WTC11 (cell line): ENCODE results near the gene INPP4B.

Source experiments
- CREB1 ChIP-seq: sonication (generic); formaldehyde crosslinking; IDR thresholded peaks from 2 replicates; pipeline ENCODE4 v1.8.0; 2023; ENCODE audit warnings: mild to moderate bottlenecking, missing genetic modification reagents
- CREM ChIP-seq: sonication (generic); formaldehyde crosslinking; IDR thresholded peaks from 2 replicates; pipeline ENCODE4 v1.8.1; 2022; ENCODE audit warnings: mild to moderate bottlenecking, missing genetic modification reagents, moderate library complexity
- CTCF ChIP-seq: fragments of 200-600 bp; IDR thresholded peaks from 2 replicates; pipeline ENCODE4 v1.8.0; 2022; ENCODE audit warnings: antibody characterized with exemption
- MYBL2 ChIP-seq: sonication (generic); formaldehyde crosslinking; IDR thresholded peaks from 2 replicates; pipeline ENCODE4 v1.8.1; 2023; ENCODE audit warnings: mild to moderate bottlenecking, moderate library complexity, missing genetic modification reagents
- NFATC4 ChIP-seq: fragments of 250-450 bp; sonication (Bioruptor Pico); IDR thresholded peaks from 2 replicates; pipeline ENCODE4 v1.9.0; 2021; ENCODE audit warnings: mild to moderate bottlenecking
- NR2C2 ChIP-seq: sonication (generic); formaldehyde crosslinking; IDR thresholded peaks from 2 replicates; pipeline ENCODE4 v1.8.0; 2022; ENCODE audit warnings: mild to moderate bottlenecking, missing genetic modification reagents
- NR3C1 ChIP-seq: sonication (generic); formaldehyde crosslinking; conservative IDR thresholded peaks from 2 replicates; pipeline ENCODE4 v1.8.1; 2023; ENCODE audit warnings: low read depth, mild to moderate bottlenecking, missing genetic modification reagents
- OVOL2 ChIP-seq: fragments of 250-450 bp; sonication (Bioruptor Pico); IDR thresholded peaks from 2 replicates; pipeline ENCODE4 v1.9.0; 2021; ENCODE audit warnings: mild to moderate bottlenecking, borderline replicate concordance
- RELA ChIP-seq: sonication (generic); formaldehyde crosslinking; IDR thresholded peaks from 2 replicates; pipeline ENCODE4 v1.8.1; 2022; ENCODE audit warnings: missing genetic modification reagents, mild to moderate bottlenecking, borderline replicate concordance
- ZNF121 ChIP-seq: sonication (generic); formaldehyde crosslinking; IDR thresholded peaks from 2 replicates; pipeline ENCODE4 v1.8.0; 2023; ENCODE audit warnings: missing genetic modification reagents
- ZNF512 ChIP-seq: sonication (generic); formaldehyde crosslinking; IDR thresholded peaks from 2 replicates; pipeline ENCODE4 v1.8.1; 2022; ENCODE audit warnings: missing genetic modification reagents, borderline replicate concordance

DNA sequence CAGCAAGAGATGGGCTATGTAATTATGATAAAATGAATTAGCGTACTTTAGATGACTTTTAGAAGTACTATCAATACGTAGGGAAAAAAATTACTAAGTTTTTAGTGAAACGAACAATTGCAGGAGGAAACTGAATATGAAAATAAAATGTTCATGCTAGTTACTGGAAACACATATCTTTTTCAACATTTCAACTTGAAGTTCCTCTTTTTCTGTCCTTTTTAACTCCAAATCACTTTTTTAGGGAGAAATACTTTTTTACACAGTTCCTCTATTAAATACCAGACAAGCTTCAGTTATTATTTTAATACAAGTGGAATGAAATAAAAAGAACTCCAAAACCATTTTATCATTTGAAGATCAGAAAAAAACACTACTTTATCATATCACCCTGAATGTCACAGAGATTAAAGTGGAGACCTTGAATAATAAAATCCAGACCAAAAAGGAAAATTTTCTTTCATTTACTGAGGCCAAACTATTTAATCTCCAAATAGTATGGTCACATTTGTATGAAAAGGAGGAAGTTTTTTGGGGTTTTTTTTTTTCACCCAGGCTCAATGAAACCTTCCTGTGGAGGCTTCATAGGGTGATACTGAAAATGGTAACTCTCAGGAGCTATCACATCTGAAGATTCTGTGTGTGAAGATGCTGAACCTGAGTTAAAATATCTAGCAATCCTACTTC, 306.2 kb downstream of the INPP4B start:
- TF ChIP-seq CTCF (no peak), ZNF121 (CRISPR knock-in tag) (no peak), NR3C1 (CRISPR knock-in tag) (no peak), ZNF512 (CRISPR knock-in tag) (no peak), NFATC4 (CRISPR knock-in tag) (no peak), NR2C2 (CRISPR knock-in tag) (no peak), CREB1 (CRISPR knock-in tag) (no peak), CREM (CRISPR knock-in tag) (no peak), OVOL2 (no peak), MYBL2 (CRISPR knock-in tag) (no peak), RELA (no peak)
